Chondrocyte (in vitro differentiated cells): ENCODE results near the gene CNN2. TPM values are rescaled to one million over a fixed set of nuclear protein-coding genes. Genes with fewer than 3 reads are reported as not detected.

Experiments
- DNase-seq: peaks from one replicate; pipeline ENCODE4 v3.0.0; 2021; ENCODE audit warnings: mixed read lengths, low spot score
- H3K27ac Mint-ChIP-seq: one replicate; pipeline ENCODE4 v1.8.0; 2021; ENCODE audit warnings: mild to moderate bottlenecking, moderate library complexity, mixed read lengths; ENCODE audit not compliant: unreplicated experiment
- H3K27me3 Mint-ChIP-seq: 2 replicates; pipeline ENCODE4 v1.8.0; 2021; ENCODE audit warnings: low read depth, mixed read lengths
- H3K36me3 Mint-ChIP-seq: 2 replicates; pipeline ENCODE4 v1.8.0; 2021; ENCODE audit warnings: low read depth, mixed read lengths
- H3K4me1 Mint-ChIP-seq: 2 replicates; pipeline ENCODE4 v1.8.0; 2021; ENCODE audit warnings: low read depth, mild to moderate bottlenecking, mixed read lengths
- H3K4me3 Mint-ChIP-seq: one replicate; pipeline ENCODE4 v1.8.0; 2021; ENCODE audit warnings: mild to moderate bottlenecking, moderate library complexity, mixed read lengths; ENCODE audit not compliant: unreplicated experiment
- H3K9me3 Mint-ChIP-seq: 2 replicates; pipeline ENCODE4 v1.8.0; 2021; ENCODE audit warnings: low read depth, mixed read lengths
- CTCF ChIP-seq: fragments of 200-600 bp; sonication (generic); IDR thresholded peaks from 2 replicates; pipeline ENCODE4 v1.5.0; 2021; ENCODE audit warnings: antibody characterized with exemption, mild to moderate bottlenecking, moderate library complexity
- total RNA-seq: library from RNA; stranded (reverse); gene quantifications from 3 replicates; pipeline ENCODE4 v1.2.1, GENCODE V29; 2021

CNN2 gene
- total RNA-seq, 1 donor from 2014 or later = 363 TPM

- Mint-ChIP-seq H3K36me3 (peaks cover 5% of the 10 kb centered on the region), H3K27ac (no peak overlapping the region), H3K4me3 (no peak overlapping the region), H3K4me1 (peaks cover 5% of the 10 kb centered on the region), H3K9me3 (no peaks in the 10 kb centered on the region), H3K27me3 (no peaks in the 10 kb centered on the region)
- DNase-seq = no peak
- no peak for TF ChIP-seq CTCF
Observed at GRCh38 chr19:1082928-1083816, 56.8 kb downstream of the CNN2 start.

- H3K9me3 Mint-ChIP-seq = no peaks in the 10 kb centered on the region
- no peaks in the 10 kb centered on the region for H3K27me3 Mint-ChIP-seq
- peaks cover 5% of the 10 kb centered on the region for H3K4me1 Mint-ChIP-seq
- H3K4me3 Mint-ChIP-seq = no peak overlapping the region
- no peak overlapping the region for H3K27ac Mint-ChIP-seq
- peaks cover 5% of the 10 kb centered on the region for H3K36me3 Mint-ChIP-seq
- no peak for TF ChIP-seq CTCF
- no peak for DNase-seq
Observed at GRCh38 chr19:1084024-1084868, 57.8 kb downstream of the CNN2 start.

GRCh38 chr19:1085053-1085658, 58.7 kb downstream of the CNN2 start:
- peaks cover 5% of the 10 kb centered on the region for H3K36me3 Mint-ChIP-seq
- H3K27me3 Mint-ChIP-seq = no peaks in the 10 kb centered on the region
- no peak overlapping the region for H3K27ac Mint-ChIP-seq
- peaks cover 5% of the 10 kb centered on the region for H3K4me1 Mint-ChIP-seq
- H3K9me3 Mint-ChIP-seq = no peaks in the 10 kb centered on the region
- no peak for TF ChIP-seq CTCF
- no peak for DNase-seq
- no peak overlapping the region for H3K4me3 Mint-ChIP-seq

GRCh38 chr19:1085676-1086442, 59.5 kb downstream of the CNN2 start:
- H3K27me3 Mint-ChIP-seq = no peaks in the 10 kb centered on the region
- no peaks in the 10 kb centered on the region for H3K9me3 Mint-ChIP-seq
- TF ChIP-seq CTCF = no peak
- H3K4me3 Mint-ChIP-seq = no peak overlapping the region
- DNase-seq = no peak
- no peak overlapping the region for H3K27ac Mint-ChIP-seq
- peaks cover 5% of the 10 kb centered on the region for H3K4me1 Mint-ChIP-seq
- peaks cover 6% of the 10 kb centered on the region for H3K36me3 Mint-ChIP-seq
